HEK293T (cell line): ENCODE results near the gene U2AF2.
A peak's percentile ranks its signal among the peaks of the same experiment; 100 is the strongest.

Source experiments
- CTCF ChIA-PET: fragments of 350-600 bp; formaldehyde crosslinking; extraction: SDS; loops from one replicate; lab custom pipeline; 2021; ENCODE audit warnings: antibody characterized with exemption, inconsistent platforms; lab: Yijun Ruan, JAX
- POLR2A ChIA-PET: fragments of 350-600 bp; formaldehyde crosslinking; extraction: SDS; loops from one replicate; lab custom pipeline; 2020; ENCODE audit warnings: antibody characterized with exemption, inconsistent platforms; lab: Yijun Ruan, JAX
- DNase-seq: peaks from one replicate; pipeline ENCODE4 v3.0.0; 2012; ENCODE audit warnings: mixed read lengths; ENCODE audit errors: extremely low spot score
- ARNT ChIP-seq: fragments of 450-650 bp; IDR thresholded peaks from 2 replicates; pipeline ENCODE4 v1.6.1; 2017; ENCODE audit warnings: mild to moderate bottlenecking
- BHLHE40 ChIP-seq: fragments of 450-650 bp; IDR thresholded peaks from 2 replicates; pipeline ENCODE4 v1.6.1; 2016; ENCODE audit warnings: mild to moderate bottlenecking, moderate library complexity, borderline replicate concordance
- CTBP1 ChIP-seq: fragments of 450-650 bp; IDR thresholded peaks from 2 replicates; pipeline ENCODE4 v1.6.1; 2016; ENCODE audit warnings: borderline replicate concordance
- ELF4 ChIP-seq: fragments of 450-650 bp; IDR thresholded peaks from 2 replicates; pipeline ENCODE4 v1.6.1; 2017; ENCODE audit warnings: antibody characterized with exemption
- FOXA1 ChIP-seq: fragments of 450-650 bp; IDR thresholded peaks from 2 replicates; pipeline ENCODE4 v1.6.1; 2016; ENCODE audit warnings: mild to moderate bottlenecking
- FOXK2 ChIP-seq: fragments of 450-650 bp; IDR thresholded peaks from 2 replicates; pipeline ENCODE4 v1.6.1; 2016; ENCODE audit warnings: mild to moderate bottlenecking
- FOXM1 ChIP-seq: fragments of 450-650 bp; IDR thresholded peaks from 2 replicates; pipeline ENCODE4 v1.6.1; 2017; ENCODE audit warnings: mild to moderate bottlenecking, borderline replicate concordance
- HDGF ChIP-seq: fragments of 450-650 bp; IDR thresholded peaks from 2 replicates; pipeline ENCODE4 v1.6.1; 2017; ENCODE audit warnings: antibody characterized with exemption, borderline replicate concordance
- L3MBTL2 ChIP-seq: fragments of 450-650 bp; conservative IDR thresholded peaks from 2 replicates; pipeline ENCODE4 v1.6.1; 2016; ENCODE audit warnings: mild to moderate bottlenecking
- LEF1 ChIP-seq: fragments of 450-650 bp; IDR thresholded peaks from 2 replicates; pipeline ENCODE4 v1.6.1; 2017; ENCODE audit warnings: mild to moderate bottlenecking, borderline replicate concordance
- NFRKB ChIP-seq: fragments of 450-650 bp; IDR thresholded peaks from 2 replicates; pipeline ENCODE4 v1.6.1; 2016; ENCODE audit warnings: mild to moderate bottlenecking, moderate library complexity
- SP1 ChIP-seq: fragments of 450-650 bp; IDR thresholded peaks from 2 replicates; pipeline ENCODE4 v1.6.1; 2017
- SUZ12 ChIP-seq: fragments of 450-650 bp; IDR thresholded peaks from 2 replicates; pipeline ENCODE4 v1.6.1; 2016; ENCODE audit warnings: mild to moderate bottlenecking
- TARDBP ChIP-seq: fragments of 450-650 bp; IDR thresholded peaks from 2 replicates; pipeline ENCODE4 v1.6.1; 2016
- ZNF384 ChIP-seq: fragments of 450-650 bp; IDR thresholded peaks from 2 replicates; pipeline ENCODE4 v1.6.1; 2016
- TF ChIP-seq, protein P1 (sequence below): fragments of 450-650 bp; IDR thresholded peaks from 2 replicates; pipeline ENCODE4 v1.6.1; 2016

Gene U2AF2

DNA sequence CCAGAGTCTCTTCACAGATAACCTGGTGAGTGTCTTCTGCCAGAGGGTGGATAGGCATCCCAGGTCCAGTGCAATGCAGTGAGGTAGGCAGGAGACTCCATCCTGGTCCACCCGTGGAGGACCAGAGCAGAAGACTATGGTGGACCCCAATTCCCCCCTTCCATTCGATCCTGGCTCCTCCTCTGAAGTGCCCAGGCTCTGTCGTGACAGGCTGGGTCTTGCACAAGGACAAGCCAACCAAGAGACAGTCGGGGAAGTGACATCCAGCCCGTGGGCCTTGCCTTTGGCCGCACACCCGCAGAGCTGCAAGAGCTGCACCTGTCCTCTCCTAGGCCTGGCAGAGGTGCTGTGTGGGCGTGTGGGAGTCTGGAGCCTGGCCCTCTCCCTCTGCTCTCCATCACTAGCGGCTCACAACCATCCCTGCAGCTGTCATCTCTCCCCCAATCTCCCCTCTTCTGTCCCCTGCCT lies 33.6 kb upstream of the U2AF2 start:
- TF ChIP-seq LEF1 (no peak), ZNF384 (no peak), L3MBTL2 (no peak), FOXA1 (no peak), CTBP1 (no peak), TARDBP (no peak), HDGF (no peak), FOXK2 (no peak)
- DNase-seq: no peak
- ChIA-PET POLR2A (no interaction called here), CTCF (no interaction called here)

GRCh38 chr19:55621673-55622231 lies 33.1 kb upstream of the U2AF2 start:
- TF ChIP-seq BHLHE40 (no peak), LEF1 (no peak)
- DNase-seq: no peak
- CTCF ChIA-PET: no interaction called here
- POLR2A ChIA-PET: no interaction called here

DNA sequence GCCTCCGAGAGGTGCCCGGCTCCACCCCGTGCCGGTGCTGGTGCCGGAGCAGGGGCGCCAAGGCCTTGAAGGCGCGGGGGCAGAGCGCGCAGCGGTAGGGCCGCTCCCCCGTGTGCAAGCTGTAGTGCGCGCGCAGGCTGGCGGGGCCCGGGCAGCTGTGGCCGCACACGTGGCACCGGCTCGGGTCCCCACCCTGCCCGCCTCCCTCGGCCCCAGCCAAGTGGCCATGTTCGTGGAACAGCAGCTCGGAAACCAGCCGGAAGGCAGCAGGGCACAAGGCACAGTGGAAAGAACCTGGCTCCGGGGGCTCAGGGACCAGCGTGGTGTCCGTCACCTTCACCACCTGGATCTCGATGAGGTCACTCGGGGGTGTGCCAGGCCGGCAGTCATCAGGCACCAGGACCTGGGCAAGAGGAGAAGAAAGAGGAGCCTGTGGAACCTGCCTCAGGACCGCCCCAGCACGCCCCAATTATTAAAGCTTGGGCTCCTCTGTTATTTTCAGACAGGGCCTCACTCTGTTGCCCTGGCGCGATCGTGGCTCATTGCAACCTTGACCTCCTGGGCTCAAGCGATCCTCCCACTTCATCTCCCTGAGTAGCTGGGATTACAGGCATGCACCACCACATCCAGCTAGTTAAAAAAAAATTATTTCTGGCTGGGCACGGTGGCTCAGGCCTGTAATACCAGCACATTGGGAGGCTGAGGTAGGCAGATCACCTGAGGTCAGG lies 32.4 kb upstream of the U2AF2 start:
- no peak for DNase-seq

DNA sequence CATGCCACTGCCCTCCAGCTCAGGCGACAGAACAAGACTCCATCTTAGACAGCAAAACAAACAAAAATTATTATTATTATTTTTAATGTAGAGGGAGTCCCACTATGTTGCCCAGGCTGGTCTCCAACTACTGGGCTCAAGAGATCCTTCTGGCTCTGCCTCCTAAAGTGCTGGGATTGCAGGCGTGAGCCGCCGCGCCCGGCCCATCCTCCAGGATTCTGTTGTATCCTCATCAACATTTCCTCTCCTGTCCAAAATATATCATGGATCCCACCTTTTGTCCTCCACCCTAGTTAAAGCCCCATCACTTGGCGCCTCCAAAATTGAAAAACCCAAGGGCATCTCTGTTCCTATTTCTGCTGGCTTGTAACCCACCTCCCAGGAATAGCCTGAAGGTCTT lies 31.7 kb upstream of the U2AF2 start:
- CTCF ChIA-PET: no interaction called here

More for the DNA sequence above, 32.4 kb upstream of the U2AF2 start:
- CTCF ChIA-PET: no interaction called here
- TF ChIP-seq LEF1 (no peak), ZNF384 (no peak), FOXM1 (no peak), L3MBTL2 (no peak), ARNT (no peak), CTBP1 (no peak), SP1 (no peak), BHLHE40 (no peak), FOXA1 (no peak), ELF4 (no peak), TARDBP (no peak)
- TF ChIP-seq, protein P1, sequence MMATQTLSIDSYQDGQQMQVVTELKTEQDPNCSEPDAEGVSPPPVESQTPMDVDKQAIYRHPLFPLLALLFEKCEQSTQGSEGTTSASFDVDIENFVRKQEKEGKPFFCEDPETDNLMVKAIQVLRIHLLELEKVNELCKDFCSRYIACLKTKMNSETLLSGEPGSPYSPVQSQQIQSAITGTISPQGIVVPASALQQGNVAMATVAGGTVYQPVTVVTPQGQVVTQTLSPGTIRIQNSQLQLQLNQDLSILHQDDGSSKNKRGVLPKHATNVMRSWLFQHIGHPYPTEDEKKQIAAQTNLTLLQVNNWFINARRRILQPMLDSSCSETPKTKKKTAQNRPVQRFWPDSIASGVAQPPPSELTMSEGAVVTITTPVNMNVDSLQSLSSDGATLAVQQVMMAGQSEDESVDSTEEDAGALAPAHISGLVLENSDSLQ: no peak
- POLR2A ChIA-PET: no interaction called here

DNA sequence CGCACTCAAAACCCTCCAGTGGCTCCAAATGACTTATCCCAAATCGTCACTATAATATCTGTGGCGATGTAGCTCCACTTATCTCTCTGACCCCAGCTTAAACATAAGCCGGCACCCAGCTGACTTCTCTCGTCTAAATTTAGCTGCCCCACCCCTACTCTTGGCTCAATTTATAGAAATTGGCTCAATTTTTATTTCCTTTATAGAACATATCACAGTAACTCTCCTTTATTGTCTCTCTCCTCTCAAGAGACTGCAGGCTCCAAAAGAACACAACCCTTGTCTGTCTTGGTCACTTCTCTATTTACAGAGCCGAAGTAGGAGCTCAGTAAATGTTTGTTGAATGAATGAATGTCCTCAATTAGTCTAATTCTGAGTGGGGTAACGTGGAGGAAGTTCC lies 31.3 kb upstream of the U2AF2 start:
- TF ChIP-seq SP1: no peak
- TF ChIP-seq BHLHE40: no peak
- TF ChIP-seq ELF4: no peak
- TF ChIP-seq TARDBP: no peak
- no peak for TF ChIP-seq FOXA1
- no peak for TF ChIP-seq SUZ12
- no peak for TF ChIP-seq ZNF384
- no peak for TF ChIP-seq HDGF
- no peak for TF ChIP-seq LEF1
- TF ChIP-seq L3MBTL2: no peak
- no peak for TF ChIP-seq FOXM1
- TF ChIP-seq FOXK2: no peak
- TF ChIP-seq NFRKB: no peak
- no peak for TF ChIP-seq ARNT
- TF ChIP-seq CTBP1: no peak
- TF ChIP-seq, protein P1: no peak
- DNase-seq: no peak
- ChIA-PET POLR2A (interaction anchor here (0.5 to 2.9 kb wide), 5 partner anchors 9 to 25 kb away, joined by 3 to 24 read pairs (median 10); partner anchors contain the start of genes FIZ1 and ZNF865), CTCF (interaction anchor here (0.6 kb wide), 1 partner anchor 85 kb away, joined by 3 read pairs; no protein-coding TSS in a partner anchor)

More for the DNA sequence above, 31.7 kb upstream of the U2AF2 start:
- DNase-seq: no peak
- POLR2A ChIA-PET: interaction anchor here (1.2 to 2.9 kb wide), 3 partner anchors 9 to 18 kb away, joined by 3 to 24 read pairs (median 12); partner anchors contain the start of gene ZNF865
- no peak for TF ChIP-seq FOXK2
- TF ChIP-seq FOXA1: no peak
- TF ChIP-seq BHLHE40: no peak
- TF ChIP-seq ZNF384: no peak
- TF ChIP-seq ARNT: no peak
- no peak for TF ChIP-seq ELF4
- no peak for TF ChIP-seq CTBP1
- TF ChIP-seq TARDBP: no peak
- TF ChIP-seq, protein P1: no peak
- TF ChIP-seq FOXM1: no peak
- no peak for TF ChIP-seq HDGF

- CTCF ChIA-PET: interaction anchor here (0.6 to 1.1 kb wide), 3 partner anchors 18 to 465 kb away, joined by 3 to 5 read pairs (median 3); partner anchors contain the start of gene ZNF865
- TF ChIP-seq CTBP1: no peak
- TF ChIP-seq HDGF: no peak
- TF ChIP-seq L3MBTL2: peak; percentile 42; the same call in 1 of the 2 replicates
- TF ChIP-seq SP1: peak; percentile 98
- no peak for TF ChIP-seq LEF1
- TF ChIP-seq NFRKB: no peak
- TF ChIP-seq ELF4: no peak
- TF ChIP-seq BHLHE40: no peak
- no peak for TF ChIP-seq FOXA1
- peak; percentile 94 for DNase-seq
- POLR2A ChIA-PET: interaction anchor here (0.5 to 2.9 kb wide), 14 partner anchors 8 to 507 kb away, joined by 3 to 24 read pairs (median 4); partner anchors contain the start of genes FIZ1, UBE2S, ZNF524 and ZNF628
Observed at GRCh38 chr19:55624109-55625003, 30.5 kb upstream of the U2AF2 start, which contains the start of gene ZNF784. Gene ZNF784 (minus strand): TSS chr19:55624566. CDS start chr19:55624561, 5 bp downstream.
